ENCODE measurements around the gene MUC6.

Gene MUC6

GRCh38 chr11:1069740-1070139 is 33.2 kb upstream of the MUC6 start:
- Histone ChIP-seq H3K9me3 (no peaks in the 10 kb centered on the region), H3K27ac (no peak overlapping the region), H3K27me3 (peaks cover 33% of the 10 kb centered on the region), H3K4me3 (ENCODE audit: low read depth in 1 of 2, low read length in 1 of 2) (no peak overlapping the region), H3K36me3 (no peaks in the 10 kb centered on the region), H3K4me1 (ENCODE audit: control insufficient read depth in 1 of 2, insufficient read depth in 1 of 2, low read depth in 1 of 2, low read length in 1 of 2) (peaks cover 0 to 5% of the 10 kb centered on the region in 2 experiments)
- no peak for TF ChIP-seq CTCF (IDR thresholded peaks at IDR 0.05)

DNA sequence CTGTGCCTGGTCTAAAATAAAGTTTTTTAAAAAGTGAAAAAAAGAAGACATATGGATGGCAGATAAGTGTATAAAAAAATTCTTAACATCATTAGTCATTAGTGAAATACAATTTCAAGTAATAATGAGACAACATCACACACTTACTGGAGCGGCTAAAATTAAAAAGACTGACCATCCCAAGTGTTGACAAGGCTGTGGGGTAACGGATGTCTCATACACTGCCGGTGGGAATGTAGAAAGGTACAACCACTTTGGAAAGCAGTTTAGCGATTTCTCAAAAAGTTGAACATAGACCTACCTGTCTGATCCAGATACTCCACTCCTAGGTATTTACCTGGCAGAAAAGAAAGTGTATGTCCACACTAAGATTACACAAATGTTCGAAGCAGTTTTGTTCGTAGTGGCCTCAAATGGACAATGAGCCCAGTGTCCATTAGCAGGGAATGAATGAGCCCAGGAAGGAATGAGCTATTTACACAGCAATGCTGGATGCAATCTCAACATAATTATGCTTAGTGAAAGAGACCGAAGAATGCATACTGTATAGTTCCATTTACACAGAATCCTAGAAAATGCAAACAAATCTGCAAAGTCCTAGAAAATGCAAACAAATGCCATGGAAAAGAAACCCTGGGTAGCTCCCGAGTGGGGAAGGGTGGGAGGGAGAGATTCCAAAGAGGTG is 31.4 kb upstream of the MUC6 start:
- Histone ChIP-seq H3K4me1 (ENCODE audit: control insufficient read depth in 1 of 2, insufficient read depth in 1 of 2, low read depth in 1 of 2, low read length in 1 of 2) (no peaks in the 10 kb centered on the region), H3K27me3 (peaks cover 48% of the 10 kb centered on the region), H3K4me3 (ENCODE audit: low read depth in 1 of 2, low read length in 1 of 2) (no peak overlapping the region), H3K9me3 (no peaks in the 10 kb centered on the region), H3K36me3 (no peaks in the 10 kb centered on the region), H3K27ac (no peak overlapping the region)
- TF ChIP-seq CTCF (IDR thresholded peaks at IDR 0.05), result no peak

GRCh38 chr11:1064167-1064566 is 27.6 kb upstream of the MUC6 start:
- no peaks in the 10 kb centered on the region for H3K9me3 ChIP-seq
- no peak for TF ChIP-seq CTCF (IDR thresholded peaks at IDR 0.05)
- no peak overlapping the region for H3K27ac ChIP-seq
- no peak overlapping the region for H3K4me3 ChIP-seq (ENCODE audit: low read depth in 1 of 2, low read length in 1 of 2)
- H3K4me1 ChIP-seq (ENCODE audit: control insufficient read depth in 1 of 2, insufficient read depth in 1 of 2, low read depth in 1 of 2, low read length in 1 of 2), result no peaks in the 10 kb centered on the region
- peaks cover 58% of the 10 kb centered on the region for H3K27me3 ChIP-seq
- no peaks in the 10 kb centered on the region for H3K36me3 ChIP-seq

DNA sequence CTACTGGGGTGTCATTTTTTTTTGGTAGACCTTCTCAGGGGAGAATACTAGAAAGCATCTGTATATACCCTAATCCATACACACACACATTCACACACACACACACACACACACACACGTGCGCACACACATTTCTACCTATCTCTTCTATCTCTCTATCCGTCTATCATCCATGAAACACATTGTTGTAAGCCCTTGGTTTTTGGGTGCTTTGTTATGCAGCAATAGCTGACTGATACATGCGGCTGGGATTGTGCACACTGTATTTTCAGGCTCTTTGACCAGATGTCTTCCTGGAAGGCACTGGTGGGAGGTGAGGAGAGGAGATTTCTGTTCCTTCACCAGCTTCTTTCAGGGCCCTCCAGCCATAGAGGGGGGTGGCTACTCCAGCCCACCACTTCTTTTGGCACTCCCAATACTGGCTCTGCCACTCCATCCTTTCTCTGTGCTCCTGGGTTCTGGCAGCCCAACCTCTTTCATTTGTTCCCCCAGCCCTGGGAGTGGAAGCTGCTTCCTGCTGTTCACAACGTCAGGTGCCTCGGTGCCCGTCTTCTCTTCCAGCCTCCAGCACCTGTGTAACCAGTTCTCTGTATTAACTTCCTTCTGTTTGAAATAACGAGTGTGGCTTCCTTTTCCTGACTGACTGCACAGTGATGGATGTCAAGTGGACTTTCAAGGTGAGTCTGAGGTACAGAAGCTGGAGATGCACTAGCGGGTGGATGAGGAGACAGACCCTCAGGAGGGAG is 25.7 kb upstream of the MUC6 start:
- no peak for TF ChIP-seq CTCF (IDR thresholded peaks at IDR 0.05)
- H3K27ac ChIP-seq, result no peak overlapping the region
- H3K27me3 ChIP-seq, result peaks cover 49% of the 10 kb centered on the region
- H3K4me3 ChIP-seq (ENCODE audit: low read depth in 1 of 2, low read length in 1 of 2), result no peak overlapping the region
- H3K4me1 ChIP-seq (ENCODE audit: control insufficient read depth in 1 of 2, insufficient read depth in 1 of 2, low read depth in 1 of 2, low read length in 1 of 2), result no peaks in the 10 kb centered on the region
- no peaks in the 10 kb centered on the region for H3K36me3 ChIP-seq
- no peaks in the 10 kb centered on the region for H3K9me3 ChIP-seq

GRCh38 chr11:1060852-1061616 is 24.5 kb upstream of the MUC6 start:
- no peaks in the 10 kb centered on the region for H3K4me1 ChIP-seq (ENCODE audit: control insufficient read depth in 1 of 2, insufficient read depth in 1 of 2, low read depth in 1 of 2, low read length in 1 of 2)
- peaks cover 38% of the 10 kb centered on the region for H3K27me3 ChIP-seq
- TF ChIP-seq CTCF (IDR thresholded peaks at IDR 0.05), result no peak
- H3K4me3 ChIP-seq (ENCODE audit: low read depth in 1 of 2, low read length in 1 of 2), result no peak overlapping the region
- H3K36me3 ChIP-seq, result no peaks in the 10 kb centered on the region
- no peak overlapping the region for H3K27ac ChIP-seq
- H3K9me3 ChIP-seq, result no peaks in the 10 kb centered on the region
